ENCODE measurements around the gene GYS2. TPM values are rescaled to one million over a fixed set of nuclear protein-coding genes. Genes with fewer than 3 reads are reported as not detected.

GYS2 gene
- total RNA-seq, 4 donors from 2014 or later = not detected

- Histone ChIP-seq H3K9me3 (no peaks in the 10 kb centered on the region), H3K27ac (peak overlapping the region in 1 of 4 donors; percentile 2), H3K36me3 (peaks cover 23 to 91% of the 10 kb centered on the region in 2 donors), H3K4me3 (no peak overlapping the region), H3K4me1 (peaks cover 0 to 29% (median 0%) of the 10 kb centered on the region in 3 donors), H3K27me3 (no peaks in the 10 kb centered on the region)
- ATAC-seq = no peak
- TF ChIP-seq POLR2AphosphoS5 (IDR thresholded peaks at IDR 0.05) (peak; percentile 38), CTCF (IDR thresholded peaks at IDR 0.05) (no peak), EP300 (IDR thresholded peaks at IDR 0.05) (no peak)
- 33 to 50% methylated on average over 1 of the region's 1 CpG for WGBS, 2 donors (ENCODE audit: low coverage in 1 of 2)
Measured at GRCh38 chr12:21638054-21638891, 33.6 kb upstream of the GYS2 start.

DNA sequence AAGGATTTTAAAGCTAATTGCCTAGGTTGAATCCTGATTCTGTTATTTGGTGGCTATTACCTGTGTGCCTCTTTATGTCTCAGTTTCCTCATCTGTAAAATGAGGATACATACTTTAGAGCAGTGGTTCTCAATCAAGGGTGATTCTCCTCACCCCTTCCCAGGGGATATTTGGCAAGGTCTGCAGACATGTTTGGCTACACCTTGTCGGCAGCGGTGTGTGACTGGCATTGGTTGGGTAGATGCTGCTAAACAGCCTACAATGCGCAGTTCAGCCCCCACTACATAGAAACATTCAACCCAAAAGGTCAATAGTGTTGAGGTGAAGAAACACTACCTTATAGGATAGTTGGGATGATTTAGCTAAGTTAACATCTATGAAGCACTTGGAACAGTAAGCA, 29.6 kb upstream of the GYS2 start:
- Histone ChIP-seq H3K9me3 (no peaks in the 10 kb centered on the region), H3K4me1 (peaks cover 0 to 15% (median 0%) of the 10 kb centered on the region in 3 donors), H3K4me3 (no peak overlapping the region), H3K36me3 (peaks cover 6 to 68% of the 10 kb centered on the region in 2 donors), H3K27me3 (no peaks in the 10 kb centered on the region), H3K27ac (no peak overlapping the region)
- 96 to 100% methylated on average over 1 to 3 of the region's 3 CpGs for WGBS, 2 donors (ENCODE audit: low coverage in 1 of 2)
- TF ChIP-seq CTCF (IDR thresholded peaks at IDR 0.05) (no peak), POLR2A (IDR thresholded peaks at IDR 0.05) (no peak), EP300 (IDR thresholded peaks at IDR 0.05) (no peak), POLR2AphosphoS5 (IDR thresholded peaks at IDR 0.05) (no peak)
- no peak for ATAC-seq

DNA sequence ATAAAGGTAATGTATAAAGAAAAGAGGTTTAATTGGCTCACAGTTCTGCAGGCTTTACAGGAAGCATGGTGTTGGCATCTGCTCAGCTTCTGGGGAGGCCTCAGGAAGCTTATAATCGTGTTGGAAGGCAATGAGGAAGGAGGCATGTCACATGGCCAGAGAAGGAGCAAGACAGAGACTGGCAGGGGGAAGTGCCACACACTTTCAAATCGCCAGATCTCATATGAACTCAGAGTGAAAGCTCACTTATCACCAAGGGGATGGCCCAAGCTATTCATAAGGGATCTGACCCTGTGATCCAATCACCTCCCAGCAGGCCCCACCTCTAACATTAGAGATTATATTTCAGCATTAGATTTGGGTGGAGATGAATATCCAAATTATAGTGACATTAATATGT, 26.7 kb upstream of the GYS2 start:
- ATAC-seq = no peak
- peaks cover 5 to 46% of the 10 kb centered on the region in 2 donors for H3K36me3 ChIP-seq
- no peak for TF ChIP-seq CTCF (IDR thresholded peaks at IDR 0.05)
- no peak for TF ChIP-seq POLR2AphosphoS5 (IDR thresholded peaks at IDR 0.05)
- TF ChIP-seq EP300 (IDR thresholded peaks at IDR 0.05) = no peak
- no peak for TF ChIP-seq POLR2A (IDR thresholded peaks at IDR 0.05)

DNA sequence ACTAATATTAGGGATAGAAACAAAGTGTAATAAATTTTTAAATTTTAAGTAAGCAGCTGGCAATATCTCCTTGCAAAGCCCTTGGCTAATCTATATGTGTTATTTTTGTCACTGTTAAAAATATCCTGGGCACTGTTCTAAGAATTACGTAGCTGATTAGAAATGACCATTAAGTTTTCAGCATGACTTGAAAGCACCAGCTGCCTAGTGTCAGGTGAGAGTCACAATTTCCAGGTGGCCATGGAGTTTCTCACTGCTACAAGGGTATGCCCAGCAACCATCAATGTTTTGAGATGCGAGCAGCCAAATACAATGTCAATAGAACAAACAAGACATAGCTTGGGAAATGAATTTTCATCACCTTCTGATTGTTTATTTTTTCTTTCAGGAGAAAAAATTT, 23.3 kb upstream of the GYS2 start:
- 70 to 94% methylated on average over 2 of the region's 2 CpGs for WGBS, 2 donors (ENCODE audit: low coverage in 1 of 2)
- ATAC-seq = no peak
- Histone ChIP-seq H3K4me3 (no peak overlapping the region), H3K27ac (no peak overlapping the region), H3K36me3 (peaks cover 0 to 11% of the 10 kb centered on the region in 2 donors), H3K4me1 (no peaks in the 10 kb centered on the region), H3K27me3 (no peaks in the 10 kb centered on the region), H3K9me3 (no peaks in the 10 kb centered on the region)
- no peak for TF ChIP-seq EP300 (IDR thresholded peaks at IDR 0.05)
- TF ChIP-seq CTCF (IDR thresholded peaks at IDR 0.05) = no peak

More for the DNA sequence above, 26.7 kb upstream of the GYS2 start:
- Histone ChIP-seq H3K9me3 (no peaks in the 10 kb centered on the region), H3K27ac (no peak overlapping the region), H3K4me1 (no peaks in the 10 kb centered on the region), H3K4me3 (no peak overlapping the region), H3K27me3 (no peaks in the 10 kb centered on the region)
- WGBS, 2 donors (ENCODE audit: low coverage in 1 of 2) = 0 to 50% methylated on average over 1 to 2 of the region's 2 CpGs

GRCh38 chr12:21618566-21618965, 13.9 kb upstream of the GYS2 start:
- Histone ChIP-seq H3K9me3 (no peaks in the 10 kb centered on the region), H3K4me3 (no peak overlapping the region), H3K4me1 (peaks cover 0 to 13% (median 0%) of the 10 kb centered on the region in 3 donors), H3K27ac (no peak overlapping the region), H3K36me3 (no peaks in the 10 kb centered on the region), H3K27me3 (no peaks in the 10 kb centered on the region)
- no peak for TF ChIP-seq CTCF (IDR thresholded peaks at IDR 0.05)
- TF ChIP-seq POLR2A (IDR thresholded peaks at IDR 0.05) = no peak
- no peak for TF ChIP-seq POLR2AphosphoS5 (IDR thresholded peaks at IDR 0.05)
- no peak for TF ChIP-seq EP300 (IDR thresholded peaks at IDR 0.05)
- ATAC-seq = no peak
